ENCODE measurements around the gene ACKR4.
"Not testable (repeated sequence)": the region's sequence is repeated elsewhere in the genome, so short reads cannot be mapped to it uniquely, and the experiment has no call there.

- not testable (repeated sequence) for TF ChIP-seq CTCF (IDR thresholded peaks at IDR 0.05); EZH2 (IDR thresholded peaks at IDR 0.05; ENCODE audit: borderline replicate concordance, insufficient read depth, low read depth, low read length, poor library complexity, severe bottlenecking)
Measured at GRCh38 chr3:132641427-132641826, 44.4 kb downstream of the ACKR4 start.

Data from B cell (primary cell).